IMR-90 (cell line): Measurements from ENCODE around the gene ABHD15. TPM values are rescaled to one million over a fixed set of nuclear protein-coding genes. Genes with fewer than 3 reads are reported as not detected.

Source experiments
- ATAC-seq: fragments of 200-7000 bp; cut with Tn5 transposase; 2 replicates; pipeline ENCODE4 v1.9.1; 2020; ENCODE audit warnings: low read depth, mild to moderate bottlenecking, moderate library complexity
- BruUV-seq: library from RNA; stranded (reverse); fragments of 400-500 nt; replicated peaks from 2 replicates; lab custom pipeline; 2021; lab: Mats Ljungman, UMichigan
- CTCF ChIA-PET: fragments of 300-600 bp; formaldehyde crosslinking; extraction: SDS; loops from one replicate; lab custom pipeline; 2021; ENCODE audit warnings: antibody characterized with exemption; lab: Yijun Ruan, JAX
- POLR2A ChIA-PET: fragments of 300-600 bp; sonication (Branson Sonifier 250); formaldehyde crosslinking; loops from one replicate; lab custom pipeline; 2022; ENCODE audit warnings: antibody characterized with exemption; ENCODE audit not compliant: unreplicated experiment; lab: Charles Lee
- DNase-seq: peaks from one replicate; pipeline ENCODE4 v3.0.0; 2013
- H2AFZ ChIP-seq: replicated peaks from 2 replicates; pipeline ENCODE3; 2013; ENCODE audit warnings: low read length, mild to moderate bottlenecking; ENCODE audit not compliant: poor library complexity
- H2AK5ac ChIP-seq: 2 replicates; pipeline ENCODE4 v1.6.1; 2013; ENCODE audit warnings: low read depth, low read length, inconsistent platforms
- H2AK9ac ChIP-seq: replicated peaks from 2 replicates; pipeline ENCODE3; 2013; ENCODE audit warnings: mild to moderate bottlenecking, low read depth, low read length, moderate library complexity; ENCODE audit not compliant: poor library complexity
- H2BK120ac ChIP-seq: 2 replicates; pipeline ENCODE4 v1.6.1; 2013; ENCODE audit warnings: low read depth, low read length, inconsistent platforms
- H2BK15ac ChIP-seq: 3 replicates; pipeline ENCODE4 v1.6.1; 2013; ENCODE audit warnings: low read depth, low read length, inconsistent platforms
- H2BK20ac ChIP-seq: 2 replicates; pipeline ENCODE4 v1.6.1; 2013; ENCODE audit warnings: low read depth, mild to moderate bottlenecking, inconsistent platforms, low read length, moderate library complexity
- H2BK5ac ChIP-seq: 2 replicates; pipeline ENCODE4 v1.6.1; 2013; ENCODE audit warnings: mild to moderate bottlenecking, low read depth, low read length, inconsistent platforms; ENCODE audit not compliant: poor library complexity, severe bottlenecking
- H3K14ac ChIP-seq: replicated peaks from 2 replicates; pipeline ENCODE4 v1.6.1; 2013; ENCODE audit warnings: low read depth, low read length, inconsistent platforms
- H3K18ac ChIP-seq: 2 replicates; pipeline ENCODE4 v1.6.1; 2013; ENCODE audit warnings: low read depth, low read length, control low read depth
- H3K23ac ChIP-seq: 2 replicates; pipeline ENCODE4 v1.6.1; 2013; ENCODE audit warnings: low read depth, low read length, inconsistent platforms
- H3K27ac ChIP-seq: 2 replicates; pipeline ENCODE4 v1.5.1; 2013; ENCODE audit warnings: mild to moderate bottlenecking, control low read depth, low read length; ENCODE audit not compliant: insufficient read depth
- H3K27me3 ChIP-seq: 2 replicates; pipeline ENCODE4 v1.6.1; 2013; ENCODE audit warnings: low read length; ENCODE audit not compliant: control insufficient read depth, insufficient read depth
- H3K36me3 ChIP-seq: 2 replicates; pipeline ENCODE4 v1.6.1; 2013; ENCODE audit warnings: low read length, mixed read lengths; ENCODE audit not compliant: control insufficient read depth, insufficient read depth
- H3K4ac ChIP-seq: 2 replicates; pipeline ENCODE4 v1.6.1; 2013; ENCODE audit warnings: low read depth, low read length, inconsistent platforms
- H3K4me1 ChIP-seq: 2 replicates; pipeline ENCODE4 v1.6.1; 2013; ENCODE audit warnings: low read length, mixed read lengths; ENCODE audit not compliant: control insufficient read depth, insufficient read depth
- H3K4me2 ChIP-seq: 2 replicates; pipeline ENCODE4 v1.6.1; 2013; ENCODE audit warnings: low read depth, mild to moderate bottlenecking, control low read depth, low read length, moderate library complexity
- H3K4me3 ChIP-seq: 2 replicates; pipeline ENCODE4 v1.5.1; 2013; ENCODE audit warnings: low read depth, mild to moderate bottlenecking, control low read depth, low read length, moderate library complexity; ENCODE audit not compliant: insufficient read depth
- H3K56ac ChIP-seq: 2 replicates; pipeline ENCODE4 v1.6.1; 2013; ENCODE audit warnings: low read length, inconsistent platforms; ENCODE audit not compliant: insufficient read depth; ENCODE audit errors: extremely low read depth
- H3K79me1 ChIP-seq, 2 experiments: 2 replicates each; pipeline ENCODE4 v1.6.1; 2013; ENCODE audit warnings: low read length in 2 of 2, inconsistent platforms in 1 of 2, low read depth in 1 of 2
- H3K9ac ChIP-seq: 2 replicates; pipeline ENCODE4 v1.6.1; 2013; ENCODE audit warnings: low read depth, low read length, control low read depth
- H3K9me1 ChIP-seq: 2 replicates; pipeline ENCODE4 v1.6.1; 2013; ENCODE audit warnings: low read length, inconsistent platforms; ENCODE audit not compliant: insufficient read depth
- H3K9me3 ChIP-seq: 2 replicates; pipeline ENCODE4 v1.6.1; 2013; ENCODE audit warnings: low read length; ENCODE audit not compliant: control insufficient read depth, insufficient read depth
- H4K20me1 ChIP-seq: 2 replicates; pipeline ENCODE4 v1.6.1; 2013; ENCODE audit warnings: low read length, inconsistent platforms; ENCODE audit not compliant: insufficient read depth
- H4K5ac ChIP-seq: 2 replicates; pipeline ENCODE4 v1.6.1; 2013; ENCODE audit warnings: mild to moderate bottlenecking, low read depth, low read length, control low read depth
- H4K8ac ChIP-seq, 2 experiments: 2 replicates each; pipeline ENCODE4 v1.6.1; 2013; ENCODE audit warnings: low read depth in 2 of 2, low read length in 2 of 2, control low read depth in 1 of 2, inconsistent platforms in 1 of 2
- H4K91ac ChIP-seq: 2 replicates; pipeline ENCODE4 v1.6.1; 2013; ENCODE audit warnings: low read depth, low read length, inconsistent platforms; ENCODE audit not compliant: insufficient read depth
- BHLHE40 ChIP-seq: fragments of 150-350 bp; IDR thresholded peaks from 2 replicates; pipeline ENCODE4 v1.6.1; 2016; ENCODE audit warnings: mild to moderate bottlenecking, low read depth, low read length
- CHD1 ChIP-seq: IDR thresholded peaks from 2 replicates; pipeline ENCODE4 v1.6.1; 2012; ENCODE audit warnings: low read depth, low read length, improper control_type of control experiment
- CTCF ChIP-seq: conservative IDR thresholded peaks from 2 replicates; pipeline ENCODE4 v1.5.1; 2012; ENCODE audit warnings: mild to moderate bottlenecking, low read depth, low read length, improper control_type of control experiment
- FOS ChIP-seq: fragments of 150-350 bp; IDR thresholded peaks from 2 replicates; pipeline ENCODE4 v1.6.1; 2016; ENCODE audit warnings: low read depth, low read length
- MAFK ChIP-seq: IDR thresholded peaks from 2 replicates; pipeline ENCODE4 v1.6.1; 2012; ENCODE audit warnings: low read depth, low read length, improper control_type of control experiment
- MAZ ChIP-seq: IDR thresholded peaks from 2 replicates; pipeline ENCODE4 v1.6.1; 2012; ENCODE audit warnings: low read depth, mild to moderate bottlenecking, low read length, improper control_type of control experiment, moderate library complexity, borderline replicate concordance
- MXI1 ChIP-seq: IDR thresholded peaks from 2 replicates; pipeline ENCODE4 v1.6.1; 2012; ENCODE audit warnings: low read depth, mild to moderate bottlenecking, low read length, moderate library complexity, borderline replicate concordance
- NFE2L2 ChIP-seq: fragments of 150-350 bp; IDR thresholded peaks from 2 replicates; pipeline ENCODE4 v1.6.1; 2016; ENCODE audit warnings: low read depth, mild to moderate bottlenecking, low read length
- RAD21 ChIP-seq: IDR thresholded peaks from 2 replicates; pipeline ENCODE4 v1.6.1; 2012; ENCODE audit warnings: low read length, improper control_type of control experiment
- RCOR1 ChIP-seq: IDR thresholded peaks from 2 replicates; pipeline ENCODE4 v1.6.1; 2012; ENCODE audit warnings: mild to moderate bottlenecking, low read length, improper control_type of control experiment; ENCODE audit not compliant: insufficient replicate concordance
- RFX5 ChIP-seq: IDR thresholded peaks from 2 replicates; pipeline ENCODE4 v1.8.0; 2012; ENCODE audit warnings: low read depth, mild to moderate bottlenecking, low read length, moderate library complexity
- SMC3 ChIP-seq: fragments of 150-350 bp; IDR thresholded peaks from 2 replicates; pipeline ENCODE4 v1.6.1; 2016; ENCODE audit warnings: low read depth, mild to moderate bottlenecking, antibody characterized with exemption, low read length, moderate library complexity
- WGBS, 2 experiments: methylation state at CpG; one replicate each; pipeline versions ENCODE4 v1.1.5 to v1.1.7; 2013; ENCODE audit warnings: missing lambda C conversion rate in 2 of 2; ENCODE audit not compliant: insufficient read length in 1 of 2; ENCODE audit errors: extremely low coverage in 2 of 2; 5-methylcytosine and 5-hydroxymethylcytosine counted together
- dilution Hi-C: fragments of 300-500 bp; cut with HindIII; formaldehyde crosslinking; loops from one replicate; pipeline ENCODE4 v1.14.3; 2018; ENCODE audit warnings: low sequenced_read_pairs; ENCODE audit not compliant: unreplicated experiment
- in situ Hi-C: fragments of 300-500 bp; cut with MboI; formaldehyde crosslinking; loops from 3 replicates; pipeline ENCODE4 v1.14.3; 2019; ENCODE audit warnings: low sequenced_read_pairs, inconsistent platforms, mixed read lengths
- intact Hi-C: fragments of 100-400 bp; cut with micrococcal nuclease; formaldehyde crosslinking; loops from 2 replicates; pipeline ENCODE4 v1.10.0; 2022
- polyA plus RNA-seq, 3 experiments: library from polyadenylated mRNA; depleted of rRNA; stranded (reverse); fragments of >200 nt; gene quantifications; 2 replicates each; pipeline ENCODE4 v1.2.3, GENCODE V29; 2012; ENCODE audit warnings: low replicate concordance in 1 of 3
- total RNA-seq: library from RNA; depleted of rRNA; stranded (reverse); fragments of >200 nt; gene quantifications from 2 replicates; pipeline ENCODE4 v1.2.3, GENCODE V29; 2012
- TF ChIP-seq, protein P1 (sequence below): fragments of 150-350 bp; IDR thresholded peaks from 2 replicates; pipeline ENCODE4 v1.6.1; 2016; ENCODE audit warnings: low read depth, mild to moderate bottlenecking, low read length, moderate library complexity, borderline replicate concordance

ABHD15 gene
- total and polyA plus RNA-seq, 2 of the 4 experiments (the other 2 are of a cell fraction): 3.2 to 4.6 TPM

DNA sequence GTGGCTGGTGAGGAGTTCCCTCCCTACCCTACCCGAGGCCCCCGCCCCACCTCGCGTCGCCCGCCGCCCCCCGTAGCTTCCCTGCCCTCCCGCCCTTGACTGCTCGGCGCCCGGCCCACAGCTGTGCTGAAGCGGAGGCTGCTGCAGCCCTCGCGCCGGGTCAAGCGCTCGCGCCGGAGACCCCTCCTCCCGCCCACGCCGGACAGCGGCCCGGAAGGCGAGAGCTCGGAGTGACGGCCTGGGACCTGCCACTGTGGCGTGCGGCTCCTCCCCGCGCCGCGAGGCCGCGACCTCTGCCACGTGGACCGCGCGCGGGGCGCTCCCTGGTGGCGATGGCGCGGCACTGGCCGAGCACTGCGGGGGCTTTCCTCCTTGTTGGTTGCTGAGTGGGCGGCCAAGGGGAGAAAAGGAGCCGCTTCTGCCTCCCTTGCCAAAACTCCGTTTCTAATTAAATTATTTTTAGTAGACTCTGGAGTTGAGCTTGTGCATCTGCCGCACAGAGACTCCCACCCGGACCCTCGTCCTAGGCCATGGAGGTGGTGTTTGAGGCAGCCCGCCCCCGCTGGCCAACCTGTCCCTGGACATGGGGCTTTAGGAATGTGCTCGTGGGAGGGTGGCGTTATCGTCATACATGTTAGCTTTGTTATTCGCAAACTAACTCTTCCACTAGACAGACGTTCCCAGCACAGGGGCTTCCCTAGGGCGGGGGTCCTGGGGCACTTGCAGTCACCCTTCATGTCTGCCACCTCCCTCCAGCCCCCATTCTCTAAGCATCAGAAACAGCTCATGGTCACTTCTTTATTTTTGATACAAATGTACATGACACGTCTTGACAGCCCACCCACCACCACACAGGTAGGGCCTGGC lies 6.1 kb upstream of the ABHD15 start:
- WGBS, 2 experiments: 8% methylated on average over 21 of the region's 62 CpGs; no CpG with 5 or more reads in 1 of the 2 experiments
- CTCF ChIA-PET: interaction anchor here (1.3 to 2.4 kb wide), 3 partner anchors 16 to 203 kb away, joined by 3 to 13 read pairs (median 7); no protein-coding TSS in a partner anchor
- Histone ChIP-seq H4K8ac (peak overlapping the region; percentile 57 to 83; a peak in 3 of 4 replicates), H3K56ac (no peak overlapping the region), H3K18ac (no peak overlapping the region; the same call in 1 of the 2 replicates), H3K14ac (no peak overlapping the region), H3K4ac (peak overlapping the region; percentile 60), H2BK120ac (no peak overlapping the region), H3K27ac (no peak overlapping the region; the same call in 1 of the 2 replicates), H3K36me3 (peaks cover 51% of the 10 kb centered on the region), H3K4me3 (no peak overlapping the region), H2AK9ac (peak overlapping the region; percentile 93), H2AK5ac (peak overlapping the region; percentile 93), H2BK20ac (no peak overlapping the region), H3K27me3 (no peaks in the 10 kb centered on the region), H3K79me1 (peaks cover 3 to 36% of the 10 kb centered on the region in 2 experiments), H2BK15ac (no peak overlapping the region; the same call in 2 of the 3 replicates), H3K9ac (no peak overlapping the region), H4K20me1 (no peaks in the 10 kb centered on the region), H3K9me1 (no peaks in the 10 kb centered on the region; the same call in 1 of the 2 replicates), H4K91ac (peak overlapping the region; percentile 33; the same call in 1 of the 2 replicates), H4K5ac (0 out of 2 replicates have a peak overlapping the region, but pooled peaks have one; percentile 35), H3K23ac (no peak overlapping the region), H3K4me2 (0 out of 2 replicates have a peak overlapping the region, but pooled peaks have one; percentile 4), H3K4me1 (peaks cover 11% of the 10 kb centered on the region), H2AFZ (peak overlapping the region; percentile 87), H3K9me3 (no peaks in the 10 kb centered on the region), H2BK5ac (peak overlapping the region; percentile 18)
- POLR2A ChIA-PET: interaction anchor here (0.6 kb wide), 1 partner anchor 18 kb away, joined by 3 read pairs; no protein-coding TSS in a partner anchor
- dilution Hi-C loops (no loop called here), intact Hi-C loops (loop anchor here (1.0 kb wide), 1 partner anchor 203 kb away; no protein-coding TSS in a partner anchor), in situ Hi-C loops (no loop called here)
- BruUV-seq: no TSS peak
- ATAC-seq (peak; percentile 28), DNase-seq (peak; percentile 56)
- TF ChIP-seq RAD21 (peak; percentile 53), MXI1 (peak; percentile 89; the same call in 1 of the 2 replicates), SMC3 (peak; percentile 58), MAFK (no peak), CTCF (peak; percentile 78), FOS (no peak), RFX5 (no peak), MAZ (peak; percentile 55; the same call in 1 of the 2 replicates), BHLHE40 (peak; percentile 61), NFE2L2 (no peak), RCOR1 (no peak), CHD1 (no peak)
- TF ChIP-seq, protein P1, sequence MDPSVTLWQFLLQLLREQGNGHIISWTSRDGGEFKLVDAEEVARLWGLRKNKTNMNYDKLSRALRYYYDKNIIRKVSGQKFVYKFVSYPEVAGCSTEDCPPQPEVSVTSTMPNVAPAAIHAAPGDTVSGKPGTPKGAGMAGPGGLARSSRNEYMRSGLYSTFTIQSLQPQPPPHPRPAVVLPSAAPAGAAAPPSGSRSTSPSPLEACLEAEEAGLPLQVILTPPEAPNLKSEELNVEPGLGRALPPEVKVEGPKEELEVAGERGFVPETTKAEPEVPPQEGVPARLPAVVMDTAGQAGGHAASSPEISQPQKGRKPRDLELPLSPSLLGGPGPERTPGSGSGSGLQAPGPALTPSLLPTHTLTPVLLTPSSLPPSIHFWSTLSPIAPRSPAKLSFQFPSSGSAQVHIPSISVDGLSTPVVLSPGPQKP: no peak
